Inferior parietal cortex (tissue), 1 donor: ENCODE data around the gene TMPRSS13.
"Not testable (repeated sequence)": the region's sequence is repeated elsewhere in the genome, so short reads cannot be mapped to it uniquely, and the experiment has no call there.

Source experiments
- DNase-seq: peaks from one replicate; pipeline ENCODE4 v3.0.0-alpha.2; 2016; ENCODE audit errors: extremely low spot score

The TMPRSS13 gene

DNA sequence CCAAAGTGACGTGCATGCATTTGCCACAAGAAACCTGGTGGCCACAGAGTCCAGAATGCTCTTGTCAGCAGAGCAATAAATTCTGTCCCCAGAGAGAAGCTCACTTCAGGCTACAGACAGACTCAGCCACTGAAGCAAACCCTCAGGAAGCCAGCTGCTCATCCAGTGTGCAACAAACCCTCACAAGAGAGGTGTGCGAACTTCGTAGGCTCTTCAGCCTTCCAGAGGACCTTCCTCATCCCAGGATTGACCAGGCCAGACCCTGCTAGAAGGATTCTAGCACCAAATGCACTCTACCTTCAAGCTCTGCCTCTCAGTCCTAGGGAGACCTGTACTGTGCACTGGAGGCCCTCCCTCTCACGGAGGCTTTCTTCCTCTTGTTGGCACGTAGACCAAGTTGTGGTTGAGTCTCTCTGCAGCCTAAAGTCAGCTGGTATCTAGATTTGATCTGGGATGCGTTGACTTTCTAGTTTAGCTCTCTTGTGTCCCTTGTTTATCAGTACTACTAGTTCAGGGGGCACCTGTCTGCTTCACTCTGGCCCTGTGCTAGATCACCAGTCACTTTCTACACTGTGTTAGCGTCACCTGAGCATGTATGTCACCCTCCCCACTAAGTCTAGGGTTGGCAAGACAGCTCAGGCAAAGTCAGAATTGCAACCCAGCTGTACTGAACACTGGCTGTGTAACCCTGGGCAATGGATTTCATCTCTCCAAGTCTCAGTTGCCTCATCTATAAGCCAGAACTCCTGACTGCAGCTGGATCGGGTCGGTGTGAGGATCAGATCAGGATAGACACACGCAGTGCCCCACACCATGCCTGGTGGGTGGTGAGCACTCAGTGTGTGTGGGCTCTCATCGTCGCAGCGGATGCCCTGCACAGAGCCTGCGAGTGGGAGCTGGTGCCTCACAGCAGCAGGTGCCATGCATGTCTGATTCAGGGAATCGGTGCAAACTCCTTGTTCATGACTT, 22.1 kb upstream of the TMPRSS13 start:
- DNase-seq = no peak

DNA sequence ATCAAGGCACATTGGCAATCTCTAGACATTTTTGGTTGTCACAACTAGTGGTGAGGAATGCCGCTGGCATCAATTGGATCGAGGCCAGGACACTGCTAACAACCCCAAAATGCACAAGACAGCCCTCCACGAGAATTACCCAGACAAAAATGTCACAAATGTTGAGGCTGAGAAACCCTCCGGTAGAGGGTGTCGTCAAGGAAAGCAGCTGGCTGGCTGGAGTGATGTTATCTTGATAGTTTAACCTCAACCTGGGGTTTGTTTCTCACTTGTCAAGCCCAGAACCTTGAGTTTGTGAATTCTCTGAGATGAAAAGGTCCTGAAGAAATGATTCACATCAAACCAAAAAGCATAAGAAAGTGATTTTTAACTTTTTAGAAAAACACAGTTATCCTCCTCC, 21.1 kb upstream of the TMPRSS13 start:
- DNase-seq = no peak

DNA sequence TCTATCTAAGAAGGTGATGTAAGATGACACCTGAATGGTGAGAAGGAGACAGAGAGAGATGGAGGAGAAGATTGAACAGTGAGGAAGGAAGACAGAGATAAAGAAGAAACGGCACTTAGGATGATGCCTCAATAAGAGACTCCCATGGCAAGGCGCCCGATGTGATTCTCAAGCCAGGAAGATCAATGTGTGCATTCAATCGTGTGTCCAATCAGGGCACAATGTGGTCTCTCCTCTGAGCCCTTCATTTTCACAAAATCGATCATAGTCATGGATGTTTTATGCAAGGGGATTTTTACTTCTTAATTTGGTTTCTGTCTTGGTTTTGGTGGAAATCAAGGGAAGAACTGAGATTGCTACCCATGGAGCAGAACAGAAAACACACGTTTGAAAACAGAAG, 19.9 kb upstream of the TMPRSS13 start:
- no peak for DNase-seq

DNA sequence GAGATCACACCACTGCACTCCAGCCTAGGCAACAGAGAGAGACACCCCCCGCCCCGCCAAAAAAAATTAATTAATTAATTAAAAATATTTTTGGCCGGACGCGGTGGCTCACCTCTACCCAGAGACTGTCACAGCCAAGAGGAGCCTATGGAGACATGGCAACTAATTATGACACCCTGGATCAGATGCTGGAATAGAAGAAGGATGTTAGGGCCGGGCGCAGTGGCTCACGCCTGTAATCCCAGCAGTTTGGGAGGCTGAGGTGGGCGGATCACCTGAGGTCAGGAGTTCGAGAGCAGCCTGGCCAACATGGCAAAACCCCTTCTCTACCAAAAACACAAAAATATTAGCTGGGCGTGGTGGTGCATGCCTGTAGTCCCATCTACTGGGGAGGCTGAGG, 19.3 kb upstream of the TMPRSS13 start:
- DNase-seq = not testable (repeated sequence)

DNA sequence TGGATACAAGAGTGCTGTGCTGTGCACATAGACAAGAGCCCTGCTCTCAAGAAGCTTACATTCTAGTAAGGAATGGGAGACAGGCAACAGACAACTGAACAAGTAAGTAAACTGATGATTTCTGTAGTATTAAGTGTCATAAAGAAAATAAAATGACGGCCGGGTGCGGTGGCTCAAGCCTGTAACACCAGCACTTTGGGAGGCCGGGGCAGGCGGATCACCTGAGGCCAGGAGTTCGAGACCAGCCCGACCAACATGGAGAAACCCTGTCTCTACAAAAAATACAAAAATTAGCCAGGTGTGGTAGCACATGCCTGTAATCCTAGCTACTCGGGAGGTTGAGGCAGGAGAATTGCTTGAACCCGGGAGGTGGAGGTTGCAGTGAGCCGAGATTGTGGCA, 18.5 kb upstream of the TMPRSS13 start:
- not testable (repeated sequence) for DNase-seq

DNA sequence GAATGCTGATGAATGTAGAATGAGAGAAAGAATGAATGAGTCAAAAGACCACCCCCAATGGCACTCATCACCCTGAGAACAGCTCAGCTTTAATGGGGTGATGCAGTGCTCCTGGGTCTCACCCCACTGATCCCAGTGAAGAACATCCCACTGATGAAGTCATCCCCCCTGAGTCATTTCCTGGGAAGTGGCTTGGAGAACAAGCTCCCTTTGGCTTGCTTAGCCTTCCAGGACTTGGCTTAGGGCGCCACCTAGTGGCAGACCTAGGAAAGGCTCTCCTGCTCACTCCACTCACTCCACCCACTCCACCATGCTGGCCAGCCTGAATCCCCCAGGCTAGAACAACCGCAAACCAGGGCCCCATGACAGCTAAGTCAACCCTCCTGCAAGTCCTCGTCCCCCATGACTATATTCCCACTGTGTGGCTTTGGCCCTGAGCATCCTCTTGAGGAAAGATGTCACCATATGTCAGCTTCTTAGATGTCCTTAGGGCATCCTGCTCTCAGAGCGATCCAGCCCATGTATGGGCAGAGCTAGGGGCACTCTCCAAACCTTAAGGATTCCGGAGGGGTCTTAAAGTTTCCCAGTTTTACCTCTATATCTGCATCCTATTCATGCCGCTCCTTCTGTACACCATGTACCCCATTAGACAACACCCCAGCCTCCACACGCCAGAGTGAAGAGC, 17.8 kb upstream of the TMPRSS13 start:
- DNase-seq = peak; percentile 96

DNA sequence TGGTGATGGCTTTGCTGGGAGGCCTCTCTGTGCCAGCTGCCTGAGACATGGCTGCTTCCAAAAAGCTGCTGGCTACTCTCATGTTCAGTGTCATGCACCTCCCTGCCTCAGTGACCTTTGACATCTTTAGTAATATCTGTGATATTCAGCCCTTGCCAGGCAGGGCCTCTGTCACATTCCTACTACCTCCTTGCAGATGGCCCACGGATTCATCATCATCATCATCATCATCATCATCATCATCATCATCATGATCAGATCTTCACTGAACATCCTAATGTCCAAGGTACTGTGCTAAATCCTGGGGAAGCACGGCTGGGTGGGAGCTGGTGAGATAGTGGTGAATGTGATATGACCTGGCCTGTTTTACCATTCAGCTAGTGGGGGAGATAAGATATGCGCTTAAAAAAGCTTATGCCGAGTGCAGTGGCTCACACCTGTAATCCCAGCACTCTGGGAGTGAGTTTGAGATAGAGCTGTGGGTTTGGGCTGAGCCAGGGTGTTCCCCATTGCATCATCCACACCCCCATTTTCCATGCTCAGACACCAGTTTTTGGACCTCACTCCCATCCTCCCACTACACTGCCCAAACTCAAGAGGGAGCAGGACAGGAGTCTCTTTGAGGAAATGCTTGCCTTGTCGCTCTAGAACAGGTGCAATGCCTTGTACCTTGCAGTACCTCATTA, 17.1 kb upstream of the TMPRSS13 start:
- DNase-seq = no peak

DNA sequence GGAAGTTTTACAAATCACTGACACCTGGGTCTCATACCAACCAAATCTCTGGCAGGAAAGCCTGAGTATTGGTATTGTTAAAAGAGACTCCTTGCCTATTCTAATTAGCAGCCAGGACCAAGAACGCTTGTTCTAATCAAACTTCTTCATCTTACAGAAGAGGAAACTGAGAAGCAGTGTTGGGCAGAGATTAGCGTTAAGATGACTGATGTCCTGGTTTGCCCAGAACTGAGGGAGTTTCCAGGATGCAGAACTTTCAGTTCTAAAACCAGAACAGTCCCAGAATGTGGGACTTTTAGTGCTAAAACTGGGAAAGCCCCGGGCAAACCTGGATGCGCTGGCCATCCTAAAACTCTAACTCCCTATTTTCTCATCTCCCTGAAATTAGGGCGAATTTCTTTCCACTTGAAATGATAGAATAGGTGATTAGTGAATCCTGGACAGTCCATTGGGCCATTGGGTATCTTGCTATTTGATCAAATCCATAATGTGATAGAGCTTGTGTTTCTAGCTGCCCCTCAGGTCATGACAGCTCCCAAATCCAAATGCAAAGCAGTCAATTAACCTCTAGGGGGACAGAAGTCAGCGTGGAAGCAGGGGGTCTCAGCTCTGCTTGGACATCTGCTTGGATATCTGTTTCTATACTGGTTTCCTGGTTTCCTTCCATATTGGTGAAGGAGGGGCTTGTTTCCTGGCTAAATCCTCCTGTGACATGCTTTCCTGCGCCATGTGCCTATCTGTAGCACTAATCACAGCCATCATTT, 16.0 kb upstream of the TMPRSS13 start:
- no peak for DNase-seq

DNA sequence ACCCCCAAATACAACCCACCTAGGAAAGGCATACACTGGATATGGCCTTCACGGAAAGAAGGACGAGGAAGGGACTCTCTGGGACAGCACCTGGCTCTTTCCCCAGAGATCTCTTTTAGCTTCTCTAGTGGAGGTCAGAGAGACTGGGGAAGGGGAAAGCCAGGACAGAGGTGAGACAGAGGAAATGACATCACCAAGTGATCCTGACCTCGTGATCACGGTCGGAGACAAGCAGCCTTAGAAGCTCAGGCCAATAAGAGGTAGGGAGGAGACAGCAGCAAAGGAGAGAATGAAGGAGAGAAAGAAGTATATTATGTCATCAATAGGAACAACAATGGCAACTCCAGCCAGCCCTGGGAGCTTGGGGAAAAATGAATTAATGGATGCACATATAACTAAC, 15.4 kb upstream of the TMPRSS13 start:
- DNase-seq = no peak

DNA sequence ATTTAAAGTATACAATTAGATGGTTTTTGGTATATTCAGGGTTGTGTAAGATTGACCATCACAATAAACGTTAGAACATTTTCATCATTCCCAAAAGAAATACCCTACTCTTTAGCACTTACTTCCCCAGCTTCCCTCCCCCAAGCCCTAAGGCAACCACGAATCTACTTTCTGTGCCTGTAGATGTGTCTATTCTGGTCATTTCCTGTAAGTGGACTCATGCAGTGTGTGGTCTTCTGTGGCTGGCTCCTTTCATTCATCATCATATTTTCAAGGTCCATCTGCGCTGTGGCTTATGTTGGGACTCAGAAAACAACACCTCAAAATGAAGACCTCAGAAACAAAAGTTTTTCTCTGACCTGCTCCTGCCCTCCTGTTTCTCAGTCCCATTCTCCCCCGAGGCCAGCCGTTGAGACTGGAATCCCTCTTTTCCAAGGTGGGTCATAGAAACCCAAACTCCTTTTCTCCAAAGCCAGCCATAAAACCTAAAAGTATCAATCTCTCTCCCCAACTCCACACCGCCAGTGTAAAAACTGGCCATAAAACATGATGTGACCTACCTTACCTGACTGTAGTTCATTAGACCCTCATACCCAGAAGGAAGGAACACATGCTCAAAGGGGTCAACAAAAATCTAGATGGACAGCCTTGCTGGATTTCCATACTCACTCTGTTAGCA, 12.9 kb upstream of the TMPRSS13 start:
- no peak for DNase-seq

DNA sequence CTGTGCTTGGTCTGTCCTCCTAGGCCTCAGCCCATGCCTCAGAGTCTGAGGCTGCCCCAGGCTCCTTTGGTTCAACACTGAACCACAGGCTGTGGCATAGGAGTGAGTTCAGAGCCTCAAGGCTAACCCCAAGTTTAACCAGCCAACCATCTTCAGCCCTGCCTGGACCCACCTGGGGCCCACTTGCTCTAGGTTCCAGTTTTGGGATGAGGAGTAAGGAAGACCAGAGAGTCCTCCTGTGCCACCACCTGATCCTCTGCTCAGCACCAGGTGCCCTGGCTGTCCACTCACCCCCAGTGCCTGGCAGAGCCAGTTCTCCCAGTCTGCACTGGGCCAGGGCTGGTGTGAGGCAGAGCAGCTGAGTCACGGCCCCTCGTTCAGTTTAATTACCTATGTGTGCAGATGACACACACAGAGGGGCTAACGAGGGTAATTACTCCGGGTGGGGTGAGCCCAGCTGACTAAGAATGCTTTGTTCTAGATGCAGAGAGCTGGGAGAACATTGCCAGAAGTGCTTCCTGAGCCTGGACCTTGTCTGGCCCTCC, 12.0 kb upstream of the TMPRSS13 start:
- DNase-seq = no peak

DNA sequence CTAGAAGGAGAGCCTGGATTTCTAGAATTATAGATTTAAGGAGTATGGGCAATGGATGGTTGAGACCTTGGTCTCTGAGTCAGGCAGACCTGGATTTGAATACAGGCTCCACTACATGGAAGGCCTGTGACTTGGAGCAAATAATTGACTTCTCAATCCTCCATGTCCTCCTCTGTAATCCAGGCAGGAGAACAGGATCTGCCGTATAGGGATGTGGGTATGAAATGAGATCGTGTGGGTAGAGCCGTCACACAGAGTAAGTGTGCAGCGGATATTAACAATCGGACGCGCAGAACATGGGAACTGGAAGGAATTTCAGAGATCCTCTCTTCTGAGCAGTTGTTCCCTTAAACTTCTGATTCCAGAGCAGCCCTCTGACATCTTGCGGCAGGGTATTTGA, 11.5 kb upstream of the TMPRSS13 start:
- no peak for DNase-seq

DNA sequence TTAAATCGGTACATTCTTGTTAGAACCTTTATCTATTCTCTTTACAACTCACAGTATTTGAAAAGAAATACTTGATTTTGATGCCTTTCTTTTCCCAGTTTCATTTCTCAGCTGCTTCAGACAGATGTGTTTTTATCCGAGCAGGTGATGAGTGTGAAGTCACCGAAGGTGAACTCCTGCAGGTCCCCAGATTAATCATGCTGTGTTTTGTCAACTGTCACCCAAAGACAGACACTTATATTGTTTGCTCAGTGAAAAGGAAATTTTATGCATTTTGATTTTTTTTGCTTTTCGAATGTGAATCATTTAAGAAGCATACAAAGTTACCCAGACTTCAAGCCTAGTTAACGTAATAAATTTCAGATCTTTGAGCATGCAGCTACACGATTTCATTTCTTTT, 7.8 kb upstream of the TMPRSS13 start:
- DNase-seq = no peak

DNA sequence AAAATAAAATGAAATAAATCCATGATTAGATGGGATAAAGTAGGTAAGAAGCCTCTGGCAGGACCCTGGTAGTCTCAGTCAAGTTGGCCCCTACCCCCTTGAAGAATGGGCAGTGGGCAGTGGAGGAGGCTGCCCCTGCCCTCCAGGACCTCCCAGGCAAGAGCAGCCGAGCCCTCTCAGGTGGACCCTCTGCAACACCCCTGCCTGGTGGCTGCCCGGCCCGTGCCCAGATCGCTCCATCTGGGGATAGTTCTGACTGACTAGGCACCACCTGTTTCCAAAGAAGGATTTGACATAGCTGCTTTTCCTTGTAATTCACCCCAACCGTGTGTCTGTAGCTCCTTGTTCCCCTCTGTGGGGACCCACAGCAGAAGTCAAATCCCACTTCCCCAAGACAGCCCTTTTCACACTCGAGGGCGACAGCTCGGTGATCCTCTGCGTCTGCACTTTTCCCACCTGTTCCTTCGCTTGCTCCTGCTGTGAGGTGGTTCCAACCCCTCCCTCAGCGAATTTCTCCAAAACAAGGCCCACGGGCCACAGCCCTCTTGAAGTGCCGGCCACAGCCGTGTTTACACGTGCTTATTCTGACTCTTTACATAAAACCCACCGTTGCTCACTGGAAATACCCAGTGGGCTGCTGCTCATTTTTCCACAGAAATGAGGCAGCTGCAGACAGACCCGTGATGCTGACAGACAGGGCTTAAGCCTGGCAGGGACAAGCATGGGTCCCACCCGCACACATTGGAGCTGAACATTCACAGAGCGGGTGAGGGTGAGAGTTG, 5.5 kb upstream of the TMPRSS13 start:
- no peak for DNase-seq

DNA sequence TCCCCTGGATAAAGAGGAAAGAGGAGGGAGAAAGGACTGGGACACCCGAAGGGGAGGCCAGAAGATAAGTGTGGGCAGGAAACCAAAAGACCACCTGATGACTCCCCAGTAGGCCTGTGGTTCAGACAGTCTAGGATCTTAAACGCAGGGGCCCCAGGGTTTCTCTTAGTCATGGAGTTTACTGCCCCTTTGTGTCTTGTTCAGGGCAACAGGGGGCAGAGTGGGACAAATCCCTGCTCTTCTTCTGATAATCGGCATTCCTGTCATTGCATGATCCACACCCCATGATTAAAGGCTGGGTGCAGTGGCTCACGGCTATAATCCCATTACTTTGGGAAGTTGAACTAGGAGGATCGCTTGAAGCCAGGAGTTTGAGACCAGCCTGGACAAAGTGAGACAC, 4.7 kb upstream of the TMPRSS13 start:
- DNase-seq = no peak

DNA sequence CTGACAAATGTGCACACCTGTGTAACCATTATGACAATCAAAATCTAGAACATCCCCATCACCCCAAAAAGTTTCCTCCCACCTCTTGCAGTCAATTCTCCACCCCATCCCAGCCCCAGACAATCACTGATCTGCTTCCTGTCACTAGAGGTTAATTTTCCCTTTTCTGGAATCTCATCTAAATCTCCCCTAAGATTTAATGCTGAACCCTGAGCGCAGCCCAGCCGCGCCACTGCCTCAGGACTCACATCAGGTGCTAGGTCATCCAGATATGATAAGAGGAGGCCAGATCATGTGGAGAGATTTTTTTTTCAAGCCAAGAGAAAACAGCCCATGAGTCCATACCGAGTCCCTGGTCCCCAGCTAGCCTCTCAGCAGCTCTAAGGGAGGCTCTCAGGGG, 4.3 kb upstream of the TMPRSS13 start:
- no peak for DNase-seq

DNA sequence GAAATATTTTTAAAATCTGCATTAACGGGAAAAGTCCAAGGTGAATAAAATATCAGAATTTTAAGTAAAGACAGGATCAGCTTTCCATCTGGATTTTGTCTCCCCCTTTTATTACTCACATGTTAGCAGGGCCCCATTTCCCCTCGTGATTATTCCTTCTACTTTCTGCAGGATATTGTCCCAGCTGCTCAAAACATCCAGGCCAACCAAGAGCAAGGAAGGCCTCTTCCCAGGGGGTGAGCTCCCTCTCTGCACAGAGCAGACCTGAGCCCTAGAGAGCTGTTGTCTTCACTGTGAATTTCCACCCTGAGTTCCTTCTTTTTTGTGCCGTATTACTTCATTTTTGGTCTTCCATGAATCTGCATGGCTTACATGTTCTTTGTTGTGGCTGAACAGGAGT, 3.7 kb upstream of the TMPRSS13 start:
- no peak for DNase-seq

DNA sequence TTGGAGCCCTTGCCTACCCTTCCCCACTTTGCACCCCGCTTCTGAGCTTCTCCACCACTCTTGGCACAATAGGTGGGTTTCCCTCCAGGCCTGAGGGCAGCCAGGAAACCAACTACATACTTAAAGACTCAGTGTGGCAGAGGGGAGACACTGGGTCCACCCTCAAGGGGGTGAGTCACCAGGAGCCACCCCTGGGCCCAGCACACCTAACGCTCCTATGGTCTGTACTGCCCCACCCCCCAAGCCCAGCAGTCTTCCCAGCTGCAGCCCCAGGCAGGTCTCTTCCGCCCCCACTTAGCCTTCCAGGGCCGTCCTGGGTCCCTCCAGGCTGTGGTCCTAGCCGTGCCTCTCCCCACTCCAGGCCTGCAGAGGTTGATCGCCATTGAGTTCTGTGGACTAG, 3.2 kb upstream of the TMPRSS13 start:
- no peak for DNase-seq

DNA sequence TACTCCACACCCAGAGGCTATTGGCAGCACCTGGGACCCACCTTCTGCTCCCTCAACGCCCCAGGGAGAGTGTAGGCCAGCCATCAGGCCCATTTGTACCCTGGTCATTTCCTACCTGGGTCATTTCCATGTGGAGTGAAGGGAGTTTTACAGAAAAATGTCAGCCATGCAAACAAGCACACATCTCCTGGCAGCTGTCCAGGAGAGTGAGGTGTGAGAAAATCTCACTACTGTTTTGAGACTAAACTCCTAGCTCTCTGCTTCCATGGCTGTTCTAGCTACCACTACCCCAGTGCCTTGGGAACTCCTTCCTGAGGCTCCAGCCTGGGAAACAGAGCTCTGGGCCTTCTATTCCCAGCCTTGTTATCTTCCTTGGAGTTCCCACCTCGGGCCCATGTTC, 2.8 kb upstream of the TMPRSS13 start:
- no peak for DNase-seq

DNA sequence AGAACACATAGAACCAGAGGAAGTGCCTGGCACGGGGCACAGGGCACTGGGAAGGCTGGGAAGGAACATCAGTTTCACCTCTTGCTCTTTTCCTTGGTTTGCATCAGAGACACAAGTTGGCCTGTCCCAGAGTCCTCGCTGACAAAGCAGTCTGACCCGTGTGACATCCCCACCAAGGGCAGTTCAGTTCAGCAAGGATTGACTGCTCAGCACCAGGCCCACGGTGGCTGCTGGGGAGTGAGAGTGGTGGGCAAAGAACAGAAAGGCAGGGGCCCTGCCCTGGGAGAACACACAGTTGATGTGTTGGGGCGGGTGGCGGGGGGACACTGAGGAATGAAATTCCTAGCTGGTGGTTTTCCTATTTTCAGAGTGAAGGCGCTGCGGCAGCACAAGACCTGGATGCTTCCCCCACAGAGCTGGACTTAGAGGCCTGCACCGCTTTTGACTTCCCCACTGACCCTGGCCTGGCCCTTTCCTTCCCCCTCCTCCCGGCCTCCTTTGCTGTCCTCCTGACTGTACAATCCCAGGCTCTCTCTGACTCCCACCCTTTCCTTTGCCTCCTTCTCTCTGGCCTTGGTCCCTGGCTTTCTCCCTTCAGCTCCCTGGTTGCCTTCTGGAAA, 2.2 kb upstream of the TMPRSS13 start:
- DNase-seq = no peak
